ENCODE results near the gene CMSS1. TPM values are rescaled to one million over a fixed set of nuclear protein-coding genes. Genes with fewer than 3 reads are reported as not detected.

The CMSS1 gene
- total RNA-seq, 1 experiment from 2014 or later: 70.6 TPM

DNA sequence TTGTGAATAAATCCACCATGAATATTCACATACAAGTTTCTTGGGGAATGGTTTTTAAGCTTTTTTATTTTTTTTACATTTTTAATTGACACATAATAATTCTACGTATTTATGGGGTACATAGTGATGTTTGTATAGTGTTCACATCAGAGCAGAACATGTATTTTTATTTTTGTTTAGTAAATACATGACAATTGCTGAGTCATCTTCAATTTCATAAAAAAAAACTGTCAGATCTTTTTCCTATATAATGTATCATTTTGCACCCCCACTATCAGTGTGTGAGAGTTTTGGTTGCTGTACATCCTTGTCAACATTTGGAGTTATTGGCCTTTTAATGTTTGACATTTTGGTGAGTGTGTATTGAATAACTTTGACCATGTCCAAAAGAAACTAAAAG is 336.5 kb downstream of the CMSS1 start:
- no peak for DNase-seq (ENCODE audit: low spot score)
- no peak overlapping the region for H3K27ac Mint-ChIP-seq
- no peak overlapping the region for H3K4me3 Mint-ChIP-seq
- peaks cover 15% of the 10 kb centered on the region for H3K9me3 Mint-ChIP-seq
- TF ChIP-seq, protein P1, sequence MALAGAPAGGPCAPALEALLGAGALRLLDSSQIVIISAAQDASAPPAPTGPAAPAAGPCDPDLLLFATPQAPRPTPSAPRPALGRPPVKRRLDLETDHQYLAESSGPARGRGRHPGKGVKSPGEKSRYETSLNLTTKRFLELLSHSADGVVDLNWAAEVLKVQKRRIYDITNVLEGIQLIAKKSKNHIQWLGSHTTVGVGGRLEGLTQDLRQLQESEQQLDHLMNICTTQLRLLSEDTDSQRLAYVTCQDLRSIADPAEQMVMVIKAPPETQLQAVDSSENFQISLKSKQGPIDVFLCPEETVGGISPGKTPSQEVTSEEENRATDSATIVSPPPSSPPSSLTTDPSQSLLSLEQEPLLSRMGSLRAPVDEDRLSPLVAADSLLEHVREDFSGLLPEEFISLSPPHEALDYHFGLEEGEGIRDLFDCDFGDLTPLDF (CRISPR knock-in tag; IDR thresholded peaks at IDR 0.05): no peak
- TF ChIP-seq ESRRA (CRISPR knock-in tag; IDR thresholded peaks at IDR 0.05; ENCODE audit: borderline replicate concordance): no peak
- no peak for TF ChIP-seq ZNF219 (CRISPR knock-in tag; IDR thresholded peaks at IDR 0.05; ENCODE audit: borderline replicate concordance)
- TF ChIP-seq, protein P2, sequence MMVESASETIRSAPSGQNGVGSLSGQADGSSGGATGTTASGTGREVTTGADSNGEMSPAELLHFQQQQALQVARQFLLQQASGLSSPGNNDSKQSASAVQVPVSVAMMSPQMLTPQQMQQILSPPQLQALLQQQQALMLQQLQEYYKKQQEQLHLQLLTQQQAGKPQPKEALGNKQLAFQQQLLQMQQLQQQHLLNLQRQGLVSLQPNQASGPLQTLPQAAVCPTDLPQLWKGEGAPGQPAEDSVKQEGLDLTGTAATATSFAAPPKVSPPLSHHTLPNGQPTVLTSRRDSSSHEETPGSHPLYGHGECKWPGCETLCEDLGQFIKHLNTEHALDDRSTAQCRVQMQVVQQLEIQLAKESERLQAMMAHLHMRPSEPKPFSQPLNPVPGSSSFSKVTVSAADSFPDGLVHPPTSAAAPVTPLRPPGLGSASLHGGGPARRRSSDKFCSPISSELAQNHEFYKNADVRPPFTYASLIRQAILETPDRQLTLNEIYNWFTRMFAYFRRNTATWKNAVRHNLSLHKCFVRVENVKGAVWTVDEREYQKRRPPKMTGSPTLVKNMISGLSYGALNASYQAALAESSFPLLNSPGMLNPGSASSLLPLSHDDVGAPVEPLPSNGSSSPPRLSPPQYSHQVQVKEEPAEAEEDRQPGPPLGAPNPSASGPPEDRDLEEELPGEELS (CRISPR knock-in tag; IDR thresholded peaks at IDR 0.05): no peak
- TF ChIP-seq, protein P3, sequence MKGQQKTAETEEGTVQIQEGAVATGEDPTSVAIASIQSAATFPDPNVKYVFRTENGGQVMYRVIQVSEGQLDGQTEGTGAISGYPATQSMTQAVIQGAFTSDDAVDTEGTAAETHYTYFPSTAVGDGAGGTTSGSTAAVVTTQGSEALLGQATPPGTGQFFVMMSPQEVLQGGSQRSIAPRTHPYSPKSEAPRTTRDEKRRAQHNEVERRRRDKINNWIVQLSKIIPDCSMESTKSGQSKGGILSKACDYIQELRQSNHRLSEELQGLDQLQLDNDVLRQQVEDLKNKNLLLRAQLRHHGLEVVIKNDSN (CRISPR knock-in tag; IDR thresholded peaks at IDR 0.05): no peak
- TF ChIP-seq SMAD3 (CRISPR knock-in tag; IDR thresholded peaks at IDR 0.05; ENCODE audit: borderline replicate concordance): no peak
- no peak for TF ChIP-seq IRF2 (CRISPR knock-in tag; IDR thresholded peaks at IDR 0.05; ENCODE audit: borderline replicate concordance, low read depth)
- TF ChIP-seq JAZF1 (CRISPR knock-in tag; IDR thresholded peaks at IDR 0.05): no peak
- TF ChIP-seq, protein P4, sequence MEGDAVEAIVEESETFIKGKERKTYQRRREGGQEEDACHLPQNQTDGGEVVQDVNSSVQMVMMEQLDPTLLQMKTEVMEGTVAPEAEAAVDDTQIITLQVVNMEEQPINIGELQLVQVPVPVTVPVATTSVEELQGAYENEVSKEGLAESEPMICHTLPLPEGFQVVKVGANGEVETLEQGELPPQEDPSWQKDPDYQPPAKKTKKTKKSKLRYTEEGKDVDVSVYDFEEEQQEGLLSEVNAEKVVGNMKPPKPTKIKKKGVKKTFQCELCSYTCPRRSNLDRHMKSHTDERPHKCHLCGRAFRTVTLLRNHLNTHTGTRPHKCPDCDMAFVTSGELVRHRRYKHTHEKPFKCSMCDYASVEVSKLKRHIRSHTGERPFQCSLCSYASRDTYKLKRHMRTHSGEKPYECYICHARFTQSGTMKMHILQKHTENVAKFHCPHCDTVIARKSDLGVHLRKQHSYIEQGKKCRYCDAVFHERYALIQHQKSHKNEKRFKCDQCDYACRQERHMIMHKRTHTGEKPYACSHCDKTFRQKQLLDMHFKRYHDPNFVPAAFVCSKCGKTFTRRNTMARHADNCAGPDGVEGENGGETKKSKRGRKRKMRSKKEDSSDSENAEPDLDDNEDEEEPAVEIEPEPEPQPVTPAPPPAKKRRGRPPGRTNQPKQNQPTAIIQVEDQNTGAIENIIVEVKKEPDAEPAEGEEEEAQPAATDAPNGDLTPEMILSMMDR (IDR thresholded peaks at IDR 0.05): no peak
- TF ChIP-seq, protein P5, sequence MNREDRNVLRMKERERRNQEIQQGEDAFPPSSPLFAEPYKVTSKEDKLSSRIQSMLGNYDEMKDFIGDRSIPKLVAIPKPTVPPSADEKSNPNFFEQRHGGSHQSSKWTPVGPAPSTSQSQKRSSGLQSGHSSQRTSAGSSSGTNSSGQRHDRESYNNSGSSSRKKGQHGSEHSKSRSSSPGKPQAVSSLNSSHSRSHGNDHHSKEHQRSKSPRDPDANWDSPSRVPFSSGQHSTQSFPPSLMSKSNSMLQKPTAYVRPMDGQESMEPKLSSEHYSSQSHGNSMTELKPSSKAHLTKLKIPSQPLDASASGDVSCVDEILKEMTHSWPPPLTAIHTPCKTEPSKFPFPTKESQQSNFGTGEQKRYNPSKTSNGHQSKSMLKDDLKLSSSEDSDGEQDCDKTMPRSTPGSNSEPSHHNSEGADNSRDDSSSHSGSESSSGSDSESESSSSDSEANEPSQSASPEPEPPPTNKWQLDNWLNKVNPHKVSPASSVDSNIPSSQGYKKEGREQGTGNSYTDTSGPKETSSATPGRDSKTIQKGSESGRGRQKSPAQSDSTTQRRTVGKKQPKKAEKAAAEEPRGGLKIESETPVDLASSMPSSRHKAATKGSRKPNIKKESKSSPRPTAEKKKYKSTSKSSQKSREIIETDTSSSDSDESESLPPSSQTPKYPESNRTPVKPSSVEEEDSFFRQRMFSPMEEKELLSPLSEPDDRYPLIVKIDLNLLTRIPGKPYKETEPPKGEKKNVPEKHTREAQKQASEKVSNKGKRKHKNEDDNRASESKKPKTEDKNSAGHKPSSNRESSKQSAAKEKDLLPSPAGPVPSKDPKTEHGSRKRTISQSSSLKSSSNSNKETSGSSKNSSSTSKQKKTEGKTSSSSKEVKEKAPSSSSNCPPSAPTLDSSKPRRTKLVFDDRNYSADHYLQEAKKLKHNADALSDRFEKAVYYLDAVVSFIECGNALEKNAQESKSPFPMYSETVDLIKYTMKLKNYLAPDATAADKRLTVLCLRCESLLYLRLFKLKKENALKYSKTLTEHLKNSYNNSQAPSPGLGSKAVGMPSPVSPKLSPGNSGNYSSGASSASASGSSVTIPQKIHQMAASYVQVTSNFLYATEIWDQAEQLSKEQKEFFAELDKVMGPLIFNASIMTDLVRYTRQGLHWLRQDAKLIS (CRISPR knock-in tag; IDR thresholded peaks at IDR 0.05; ENCODE audit: borderline replicate concordance): no peak
- no peak for TF ChIP-seq TCF7 (CRISPR knock-in tag; IDR thresholded peaks at IDR 0.05; ENCODE audit: low read depth)
- no peak for TF ChIP-seq ZNF416 (CRISPR knock-in tag; IDR thresholded peaks at IDR 0.05)
- TF ChIP-seq, protein P6, sequence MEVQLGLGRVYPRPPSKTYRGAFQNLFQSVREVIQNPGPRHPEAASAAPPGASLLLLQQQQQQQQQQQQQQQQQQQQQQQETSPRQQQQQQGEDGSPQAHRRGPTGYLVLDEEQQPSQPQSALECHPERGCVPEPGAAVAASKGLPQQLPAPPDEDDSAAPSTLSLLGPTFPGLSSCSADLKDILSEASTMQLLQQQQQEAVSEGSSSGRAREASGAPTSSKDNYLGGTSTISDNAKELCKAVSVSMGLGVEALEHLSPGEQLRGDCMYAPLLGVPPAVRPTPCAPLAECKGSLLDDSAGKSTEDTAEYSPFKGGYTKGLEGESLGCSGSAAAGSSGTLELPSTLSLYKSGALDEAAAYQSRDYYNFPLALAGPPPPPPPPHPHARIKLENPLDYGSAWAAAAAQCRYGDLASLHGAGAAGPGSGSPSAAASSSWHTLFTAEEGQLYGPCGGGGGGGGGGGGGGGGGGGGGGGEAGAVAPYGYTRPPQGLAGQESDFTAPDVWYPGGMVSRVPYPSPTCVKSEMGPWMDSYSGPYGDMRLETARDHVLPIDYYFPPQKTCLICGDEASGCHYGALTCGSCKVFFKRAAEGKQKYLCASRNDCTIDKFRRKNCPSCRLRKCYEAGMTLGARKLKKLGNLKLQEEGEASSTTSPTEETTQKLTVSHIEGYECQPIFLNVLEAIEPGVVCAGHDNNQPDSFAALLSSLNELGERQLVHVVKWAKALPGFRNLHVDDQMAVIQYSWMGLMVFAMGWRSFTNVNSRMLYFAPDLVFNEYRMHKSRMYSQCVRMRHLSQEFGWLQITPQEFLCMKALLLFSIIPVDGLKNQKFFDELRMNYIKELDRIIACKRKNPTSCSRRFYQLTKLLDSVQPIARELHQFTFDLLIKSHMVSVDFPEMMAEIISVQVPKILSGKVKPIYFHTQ (CRISPR knock-in tag; IDR thresholded peaks at IDR 0.05): no peak
- TF ChIP-seq JUN (CRISPR knock-in tag; IDR thresholded peaks at IDR 0.05): no peak
- no peak for TF ChIP-seq MXD4 (CRISPR knock-in tag; IDR thresholded peaks at IDR 0.05; ENCODE audit: borderline replicate concordance)
- ChIA-PET CTCF (no interaction called here), POLR2A (no interaction called here)
- peaks cover 17% of the 10 kb centered on the region for H3K36me3 Mint-ChIP-seq
- no peak for ATAC-seq
- H3K4me1 Mint-ChIP-seq: peaks cover 4% of the 10 kb centered on the region
- no peaks in the 10 kb centered on the region for H3K27me3 Mint-ChIP-seq (ENCODE audit: low read depth)
